Ovary (tissue), 3 donors: ENCODE measurements around the gene KCTD18.

Experiments used
- EP300 ChIP-seq: sonication (generic); formaldehyde crosslinking; IDR thresholded peaks from one replicate; pipeline ENCODE4 v1.6.1; 2017; ENCODE audit warnings: antibody characterized with exemption
- TF ChIP-seq, protein P1 (sequence below), 3 donors: fragments of 450-650 bp in 2 of 3; fragments of 200-600 bp in 1 of 3; IDR thresholded peaks; one replicate each; pipeline versions ENCODE4 v1.5.1 to v1.8.0; 2016 to 2022; ENCODE audit warnings: antibody characterized with exemption in 3 of 3, mild to moderate bottlenecking in 1 of 3
- donor health status: DM: no; HTN: no; CAD: no.

DNA sequence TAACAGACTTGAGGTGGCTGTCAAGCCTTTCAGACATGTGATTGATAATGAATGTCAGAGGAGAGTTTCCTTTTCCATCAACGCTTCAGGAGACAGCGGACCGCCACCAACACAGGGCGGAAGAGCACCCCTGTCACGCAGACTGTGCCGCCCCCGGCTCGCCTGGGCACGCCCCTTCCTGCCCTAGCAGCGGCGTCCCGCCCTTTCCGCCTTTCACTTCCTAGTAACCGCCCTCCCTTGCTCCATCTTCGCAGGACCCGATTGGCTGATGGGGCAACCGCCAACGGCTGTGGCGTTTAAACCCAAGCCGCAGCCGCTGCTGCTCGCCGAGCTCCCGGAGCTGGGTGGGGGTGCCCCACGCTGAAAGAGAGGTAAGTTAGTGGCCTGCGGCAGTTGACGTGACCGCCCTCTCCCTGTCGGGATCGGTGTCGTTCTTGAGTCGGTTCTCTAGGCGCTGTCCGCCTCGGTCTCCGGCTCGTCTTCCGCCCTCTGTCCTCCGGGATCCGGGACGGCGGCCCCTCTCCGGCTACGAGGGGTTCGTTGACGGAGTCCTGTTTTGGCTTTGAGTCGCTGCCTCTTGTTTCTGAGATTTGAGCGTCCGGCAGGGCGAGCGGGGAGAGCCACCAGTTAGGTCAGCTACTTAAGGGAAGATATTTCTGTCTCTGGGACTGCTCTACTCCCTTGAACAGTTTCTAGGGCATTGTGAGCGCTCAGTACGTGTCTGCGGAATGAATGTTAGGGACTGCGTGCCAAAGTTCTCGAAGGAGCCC lies 16.2 kb upstream of the KCTD18 start, which contains the start of gene SGO2:
- TF ChIP-seq EP300 = no peak
- TF ChIP-seq, protein P1, sequence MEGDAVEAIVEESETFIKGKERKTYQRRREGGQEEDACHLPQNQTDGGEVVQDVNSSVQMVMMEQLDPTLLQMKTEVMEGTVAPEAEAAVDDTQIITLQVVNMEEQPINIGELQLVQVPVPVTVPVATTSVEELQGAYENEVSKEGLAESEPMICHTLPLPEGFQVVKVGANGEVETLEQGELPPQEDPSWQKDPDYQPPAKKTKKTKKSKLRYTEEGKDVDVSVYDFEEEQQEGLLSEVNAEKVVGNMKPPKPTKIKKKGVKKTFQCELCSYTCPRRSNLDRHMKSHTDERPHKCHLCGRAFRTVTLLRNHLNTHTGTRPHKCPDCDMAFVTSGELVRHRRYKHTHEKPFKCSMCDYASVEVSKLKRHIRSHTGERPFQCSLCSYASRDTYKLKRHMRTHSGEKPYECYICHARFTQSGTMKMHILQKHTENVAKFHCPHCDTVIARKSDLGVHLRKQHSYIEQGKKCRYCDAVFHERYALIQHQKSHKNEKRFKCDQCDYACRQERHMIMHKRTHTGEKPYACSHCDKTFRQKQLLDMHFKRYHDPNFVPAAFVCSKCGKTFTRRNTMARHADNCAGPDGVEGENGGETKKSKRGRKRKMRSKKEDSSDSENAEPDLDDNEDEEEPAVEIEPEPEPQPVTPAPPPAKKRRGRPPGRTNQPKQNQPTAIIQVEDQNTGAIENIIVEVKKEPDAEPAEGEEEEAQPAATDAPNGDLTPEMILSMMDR (IDR thresholded peaks at IDR 0.05) = no peak
